Endothelial cell of umbilical vein (primary cell): Measurements from ENCODE around the gene CLDN6. TPM values are rescaled to one million over a fixed set of nuclear protein-coding genes. Genes with fewer than 3 reads are reported as not detected.

Source experiments
- BruUV-seq: library from RNA; stranded (reverse); fragments of 400-500 nt; replicated peaks from 2 replicates; lab custom pipeline; 2021; lab: Mats Ljungman, UMichigan
- CTCF ChIA-PET: fragments of 300-600, 350-600 bp; sonication (Branson Sonifier 250); formaldehyde crosslinking; loops from one replicate; lab custom pipeline; 2021; ENCODE audit warnings: antibody characterized with exemption, inconsistent platforms; lab: Charles Lee
- POLR2A ChIA-PET: fragments of 300-600, 350-600 bp; sonication (Branson Sonifier 250); formaldehyde crosslinking; loops from one replicate; lab custom pipeline; 2021; ENCODE audit warnings: antibody characterized with exemption, inconsistent platforms; lab: Charles Lee
- DNase-seq: peaks from one replicate; pipeline ENCODE4 v3.0.0-alpha.2; 2011; ENCODE audit warnings: low read depth, low spot score
- FAIRE-seq: peaks from 2 replicates; lab custom pipeline; 2011; peaks lifted over from hg19 to GRCh38; lab: Jason Lieb, UNC
- H2AFZ ChIP-seq: 2 replicates; pipeline ENCODE4 v1.6.0; 2012; ENCODE audit warnings: low read depth, low read length, control low read depth, inconsistent platforms
- H3K27ac ChIP-seq: 2 replicates; pipeline ENCODE4 v1.5.1; 2011; ENCODE audit warnings: low read depth, mild to moderate bottlenecking, control low read depth, low read length, moderate library complexity; ENCODE audit not compliant: insufficient read depth
- H3K27me3 ChIP-seq, 2 experiments: 2 replicates each; pipeline versions ENCODE4 v1.6.0 to v1.6.1; 2011; ENCODE audit warnings: low read length in 2 of 2, mixed read lengths in 1 of 2; ENCODE audit not compliant: control insufficient read depth in 2 of 2, insufficient read depth in 2 of 2
- H3K36me3 ChIP-seq, 2 experiments: 2 replicates in 1 of 2; 3 replicates in 1 of 2; pipeline ENCODE4 v1.5.1; 2011; ENCODE audit warnings: low read length in 2 of 2, mild to moderate bottlenecking in 1 of 2, moderate library complexity in 1 of 2; ENCODE audit not compliant: control insufficient read depth in 2 of 2, insufficient read depth in 2 of 2; ENCODE audit errors: extremely low read depth in 1 of 2
- H3K4me1 ChIP-seq: 3 replicates; pipeline ENCODE4 v1.5.1; 2011; ENCODE audit warnings: mild to moderate bottlenecking, low read length; ENCODE audit not compliant: control insufficient read depth, insufficient read depth; ENCODE audit errors: extremely low read depth
- H3K4me2 ChIP-seq: 2 replicates; pipeline ENCODE4 v1.6.1; 2011; ENCODE audit warnings: low read length, control low read depth, mixed read lengths; ENCODE audit not compliant: insufficient read depth
- H3K4me3 ChIP-seq, 3 experiments: fragments of 200-600 bp in 1 of 3; sonication (generic), shearing (Covaris generic) in 1 of 3; replicated peaks in 1 of 3; 2 replicates each; pipeline ENCODE4 v1.5.1; 2011 to 2016; ENCODE audit warnings: control low read depth in 3 of 3, low read length in 3 of 3, mild to moderate bottlenecking in 2 of 3, inconsistent platforms in 1 of 3, low read depth in 1 of 3, moderate library complexity in 1 of 3; ENCODE audit not compliant: insufficient read depth in 1 of 3
- H3K79me2 ChIP-seq: 2 replicates; pipeline ENCODE4 v1.6.0; 2012; ENCODE audit warnings: low read length, inconsistent platforms; ENCODE audit not compliant: control insufficient read depth, insufficient read depth
- H3K9ac ChIP-seq: replicated peaks from 2 replicates; pipeline ENCODE3; 2011; ENCODE audit warnings: low read length, control low read depth; ENCODE audit not compliant: insufficient read depth; ENCODE audit errors: extremely low read depth
- H3K9me1 ChIP-seq: replicated peaks from 3 replicates; pipeline ENCODE4 v1.6.0; 2011; ENCODE audit warnings: mild to moderate bottlenecking, low read length; ENCODE audit not compliant: control insufficient read depth, insufficient read depth; ENCODE audit errors: extremely low read depth
- H3K9me3 ChIP-seq: replicated peaks from 2 replicates; pipeline ENCODE4 v1.5.1; 2012; ENCODE audit warnings: low read length, inconsistent platforms; ENCODE audit not compliant: control insufficient read depth, insufficient read depth
- H4K20me1 ChIP-seq: replicated peaks from 2 replicates; pipeline ENCODE3; 2011; ENCODE audit warnings: mild to moderate bottlenecking, low read length; ENCODE audit not compliant: control insufficient read depth, insufficient read depth; ENCODE audit errors: extremely low read depth
- CTCF ChIP-seq, 2 donors: IDR thresholded peaks; 1 replicate in 1 of 2; 2 replicates in 1 of 2; pipeline ENCODE4 v1.5.1; 2011; ENCODE audit warnings: low read length in 2 of 2, mild to moderate bottlenecking in 2 of 2, moderate library complexity in 2 of 2, control low read depth in 1 of 2, inconsistent platforms in 1 of 2, low read depth in 1 of 2; ENCODE audit not compliant: insufficient read depth in 1 of 2; ENCODE audit errors: extremely low read depth in 1 of 2
- EZH2 ChIP-seq: IDR thresholded peaks from 2 replicates; pipeline ENCODE4 v1.6.1; 2012; ENCODE audit warnings: borderline replicate concordance, low read depth, mild to moderate bottlenecking, moderate library complexity, low read length, inconsistent platforms; ENCODE audit not compliant: severe bottlenecking
- FOS ChIP-seq: IDR thresholded peaks from 2 replicates; pipeline ENCODE4 v1.6.1; 2011; ENCODE audit warnings: mild to moderate bottlenecking, low read length, moderate library complexity, borderline replicate concordance; ENCODE audit not compliant: insufficient read depth
- GATA2 ChIP-seq: IDR thresholded peaks from 2 replicates; pipeline ENCODE4 v1.7.0; 2011; ENCODE audit warnings: low read depth, mild to moderate bottlenecking, moderate library complexity, mixed read lengths, low read length; ENCODE audit not compliant: insufficient read length, insufficient read depth
- JUN ChIP-seq: IDR thresholded peaks from 2 replicates; pipeline ENCODE4 v1.6.1; 2011; ENCODE audit warnings: borderline replicate concordance, low read depth; ENCODE audit not compliant: insufficient read length, insufficient read depth
- MAX ChIP-seq: IDR thresholded peaks from 2 replicates; pipeline ENCODE4 v1.6.1; 2011; ENCODE audit not compliant: insufficient read depth, insufficient read length
- MYC ChIP-seq: IDR thresholded peaks from one replicate; pipeline ENCODE4 v1.6.1; 2011; ENCODE audit warnings: mild to moderate bottlenecking, low read depth, low read length
- POLR2A ChIP-seq: IDR thresholded peaks from 2 replicates; pipeline ENCODE4 v1.6.1; 2012; ENCODE audit warnings: low read depth, mild to moderate bottlenecking, control low read depth, low read length
- POLR2AphosphoS5 ChIP-seq: IDR thresholded peaks from 2 replicates; pipeline ENCODE4 v1.6.1; 2012; ENCODE audit warnings: low read depth, mild to moderate bottlenecking, control low read depth, low read length, moderate library complexity; ENCODE audit not compliant: insufficient read depth
- dilution Hi-C: fragments of 300-500 bp; cut with MboI; formaldehyde crosslinking; loops from one replicate; pipeline ENCODE4 v1.15.0; 2019; ENCODE audit warnings: low sequenced_read_pairs; ENCODE audit not compliant: extremely low pct_ligation_motif_present
- intact Hi-C: fragments of 100-400 bp; cut with micrococcal nuclease; formaldehyde crosslinking; loops from one replicate; pipeline ENCODE4 v1.10.0; 2022
- polyA plus RNA-seq, 4 experiments: library from polyadenylated mRNA; depleted of rRNA in 3 of 4; stranded (reverse) in 3 of 4; unstranded in 1 of 4; fragments of >200 nt; gene quantifications; 2 replicates each; pipeline versions ENCODE4 v1.2.1 to v1.2.3, GENCODE V29; 2011 to 2012; ENCODE audit warnings: missing spikeins in 1 of 4
- total RNA-seq: library from RNA; stranded (reverse); gene quantifications from 2 replicates; pipeline ENCODE4 v1.2.3, GENCODE V29; 2021

Gene CLDN6
- total and polyA plus RNA-seq, 2 donors (not counting 3 experiments of a cell fraction or from before 2014, with no cell fraction given), result 0.28 TPM; not detected in 1

DNA sequence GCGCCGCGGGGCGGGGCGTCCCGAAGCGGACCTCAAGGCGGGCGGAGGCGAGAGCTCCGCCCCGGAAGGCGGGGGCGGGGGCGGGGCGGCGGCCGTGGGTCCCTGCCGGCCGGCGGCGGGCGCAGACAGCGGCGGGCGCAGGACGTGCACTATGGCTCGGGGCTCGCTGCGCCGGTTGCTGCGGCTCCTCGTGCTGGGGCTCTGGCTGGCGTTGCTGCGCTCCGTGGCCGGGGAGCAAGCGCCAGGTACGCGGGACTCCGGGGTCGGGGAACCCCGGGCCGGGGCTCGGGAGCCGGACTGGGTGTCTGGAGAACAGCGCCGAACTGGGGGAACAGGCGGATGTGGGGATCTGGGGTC lies 2.2 kb upstream of the CLDN6 start, which contains the start of gene TNFRSF12A:
TSS of gene TNFRSF12A (plus strand) at position 122 of the 357 bp plus-strand sequence. CDS start at position 152, 30 bp downstream.
- BruUV-seq, result TSS peak; percentile 26
- peaks cover 0 to 2% of the 10 kb centered on the region in 2 experiments for H3K27me3 ChIP-seq
- no peaks in the 10 kb centered on the region for H4K20me1 ChIP-seq
- ChIA-PET CTCF (interaction anchor here (1.1 to 6.1 kb wide), 7 partner anchors 8 to 39 kb away, joined by 3 to 52 read pairs (median 9); no protein-coding TSS in a partner anchor), POLR2A (interaction anchor here (0.5 to 2.2 kb wide), 7 partner anchors 8 to 130 kb away, joined by 3 to 16 read pairs (median 6); partner anchors contain the start of gene ZNF213)
- peak within 1 kb of the TSS; percentile 98 for H3K27ac ChIP-seq
- H3K9me1 ChIP-seq, result no peaks in the 10 kb centered on the region
- peak within 1 kb of the TSS; percentile 83 for H3K4me2 ChIP-seq
- TF ChIP-seq MYC (no peak), MAX (no peak), EZH2 (no peak), POLR2AphosphoS5 (peak; percentile 97), POLR2A (peak; percentile 90), GATA2 (no peak), FOS (no peak), JUN (no peak), CTCF (IDR thresholded peaks at IDR 0.05; ENCODE audit: extremely low read depth in 1 of 2, insufficient read depth in 1 of 2, low read depth in 1 of 2, low read length in 2 of 2) (no peak)
- dilution Hi-C loops, result no loop called here
- FAIRE-seq, result peak; percentile 72
- H3K79me2 ChIP-seq, result peaks cover 2% of the 10 kb centered on the region
- DNase-seq, result peak; percentile 77
- H3K9me3 ChIP-seq, result no peaks in the 10 kb centered on the region
- peak within 1 kb of the TSS; percentile 18 for H2AFZ ChIP-seq
- peak within 1 kb of the TSS; percentile 61 to 83 (median 75) for H3K4me3 ChIP-seq
- H3K9ac ChIP-seq, result peak within 1 kb of the TSS; percentile 99
- H3K4me1 ChIP-seq, result peaks cover 18% of the 10 kb centered on the region
- intact Hi-C loops, result loop anchor here (1.0 to 2.0 kb wide), 3 partner anchors 16 to 115 kb away; partner anchors contain the start of gene PAQR4
- no peaks in the 10 kb centered on the region for H3K36me3 ChIP-seq
